Activated CD4-positive, CD25-positive, alpha-beta regulatory T cell treated with anti-CD3 and anti-CD28 coated beads, Interleukin-2, amount 50 U/mL, for 72 hours (primary cell): Measurements from ENCODE around the gene LIPH.
A peak's percentile ranks its signal among the peaks of the same experiment; 100 is the strongest.

Experiments
- DNase-seq: peaks from one replicate; pipeline ENCODE4 v3.0.0; 2021

LIPH gene

DNA sequence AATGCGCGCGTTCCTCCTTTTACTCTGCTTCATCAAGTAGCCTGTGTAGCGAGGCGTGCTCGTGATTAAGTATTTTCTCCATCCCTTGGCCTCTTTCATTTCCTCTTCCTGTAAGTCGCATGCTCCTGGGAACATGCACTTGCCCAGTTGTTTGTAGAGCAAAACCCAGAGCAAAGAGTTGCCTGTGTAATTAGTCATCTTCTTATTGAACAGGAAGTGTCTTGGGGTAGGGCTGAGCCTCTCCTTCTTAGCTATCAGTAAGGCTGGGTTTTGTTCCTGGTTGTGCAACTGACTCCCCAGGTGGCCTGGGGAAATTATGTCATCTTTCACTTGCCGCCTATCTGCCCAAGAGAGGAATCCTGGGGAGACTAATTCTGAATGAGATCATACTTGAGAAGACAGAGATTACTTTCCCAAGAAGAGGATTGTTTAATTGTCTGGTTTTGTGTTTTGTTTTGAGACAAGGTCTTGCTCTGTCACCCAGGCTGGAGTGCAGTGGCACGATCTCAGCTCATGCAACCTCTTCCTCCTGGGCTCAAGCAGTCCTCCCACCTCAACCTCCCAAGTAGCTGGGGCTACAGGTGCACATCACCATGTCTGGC, 14.9 kb downstream of the LIPH start:
- DNase-seq = no peak

DNA sequence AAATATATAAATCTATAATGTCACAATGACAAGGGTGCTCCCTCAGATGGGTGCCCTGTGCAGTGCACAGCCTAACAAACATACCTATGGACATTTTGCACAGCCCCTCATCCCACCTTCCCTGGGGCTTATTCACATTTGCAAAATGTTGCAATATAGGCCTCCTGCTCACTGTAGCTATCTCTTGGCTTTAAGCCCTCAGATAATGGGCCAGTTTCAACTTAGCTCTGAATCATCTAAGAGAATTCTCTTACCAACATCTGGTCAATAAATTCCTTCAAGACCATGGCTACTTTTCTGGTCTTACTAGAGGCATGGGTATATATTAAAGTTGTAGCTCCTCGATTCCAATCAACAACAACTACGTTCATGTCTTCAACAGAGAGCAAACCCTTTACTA, 17.9 kb downstream of the LIPH start:
- DNase-seq = no peak

DNA sequence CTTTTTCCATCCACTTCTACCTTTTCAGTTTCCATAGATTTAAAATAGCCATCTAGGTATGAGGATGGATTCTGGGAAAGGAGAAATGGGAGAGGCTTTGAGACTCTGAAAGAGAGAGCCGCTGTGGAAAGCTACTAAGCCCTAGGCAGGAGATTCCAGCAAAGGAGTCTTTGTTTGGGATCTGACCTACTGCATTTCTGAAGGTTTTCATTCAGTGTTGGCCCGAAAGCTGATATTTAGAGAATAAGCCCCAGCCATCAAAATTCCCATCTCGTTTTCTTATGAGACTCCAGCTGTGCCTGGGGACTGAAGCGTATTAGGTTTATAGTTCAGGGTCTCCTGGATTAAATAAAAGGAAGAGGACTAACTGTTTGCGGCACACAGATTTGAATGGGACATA, 19.5 kb downstream of the LIPH start:
- DNase-seq = no peak

GRCh38 chr3:185530856-185531255, 21.5 kb downstream of the LIPH start:
- no peak for DNase-seq

- no peak for DNase-seq
Observed at GRCh38 chr3:185528532-185528931, 23.9 kb downstream of the LIPH start.

DNA sequence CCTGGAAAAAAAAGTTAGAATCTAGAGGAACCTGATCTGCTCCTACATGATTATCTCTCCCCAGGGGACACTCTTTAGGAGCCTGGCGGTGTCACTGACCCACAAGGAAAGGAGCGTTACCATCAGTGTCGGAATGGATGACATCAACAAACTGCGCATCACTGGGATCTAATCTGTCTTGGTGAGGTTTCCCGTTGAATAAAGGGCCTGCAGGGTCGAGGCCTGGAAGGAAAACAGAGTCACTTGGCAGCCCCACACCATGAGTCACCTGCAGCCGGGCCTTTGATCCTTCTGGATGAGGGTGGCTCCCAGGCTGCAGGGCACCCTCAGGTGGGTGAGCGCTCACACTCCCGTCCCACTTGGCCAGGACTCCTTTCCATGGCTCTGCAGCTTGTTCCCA, 25.0 kb downstream of the LIPH start:
- DNase-seq = no peak

- no peak for DNase-seq
Observed at GRCh38 chr3:185526349-185526951, 25.9 kb downstream of the LIPH start.

GRCh38 chr3:185521349-185522138, 30.8 kb downstream of the LIPH start:
- DNase-seq = no peak

DNA sequence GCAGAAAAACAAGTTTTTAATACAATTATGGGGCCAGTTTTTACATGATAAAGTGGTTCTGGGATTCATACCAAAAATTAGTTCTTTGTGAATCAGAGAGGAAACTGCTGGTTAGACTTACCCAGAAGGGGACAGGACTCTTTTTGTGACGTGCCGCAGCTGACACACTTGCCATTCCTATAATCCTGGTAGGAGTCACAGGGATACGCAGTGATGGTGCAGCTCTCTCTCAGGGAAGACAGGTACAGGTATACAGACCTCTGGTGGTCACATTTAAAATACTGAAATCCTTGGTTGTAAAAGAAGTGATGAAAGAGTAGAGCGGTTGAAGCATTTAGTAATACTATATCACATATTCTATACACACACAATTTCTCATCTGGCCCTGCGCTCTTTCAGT, 33.4 kb downstream of the LIPH start:
- DNase-seq = no peak

DNA sequence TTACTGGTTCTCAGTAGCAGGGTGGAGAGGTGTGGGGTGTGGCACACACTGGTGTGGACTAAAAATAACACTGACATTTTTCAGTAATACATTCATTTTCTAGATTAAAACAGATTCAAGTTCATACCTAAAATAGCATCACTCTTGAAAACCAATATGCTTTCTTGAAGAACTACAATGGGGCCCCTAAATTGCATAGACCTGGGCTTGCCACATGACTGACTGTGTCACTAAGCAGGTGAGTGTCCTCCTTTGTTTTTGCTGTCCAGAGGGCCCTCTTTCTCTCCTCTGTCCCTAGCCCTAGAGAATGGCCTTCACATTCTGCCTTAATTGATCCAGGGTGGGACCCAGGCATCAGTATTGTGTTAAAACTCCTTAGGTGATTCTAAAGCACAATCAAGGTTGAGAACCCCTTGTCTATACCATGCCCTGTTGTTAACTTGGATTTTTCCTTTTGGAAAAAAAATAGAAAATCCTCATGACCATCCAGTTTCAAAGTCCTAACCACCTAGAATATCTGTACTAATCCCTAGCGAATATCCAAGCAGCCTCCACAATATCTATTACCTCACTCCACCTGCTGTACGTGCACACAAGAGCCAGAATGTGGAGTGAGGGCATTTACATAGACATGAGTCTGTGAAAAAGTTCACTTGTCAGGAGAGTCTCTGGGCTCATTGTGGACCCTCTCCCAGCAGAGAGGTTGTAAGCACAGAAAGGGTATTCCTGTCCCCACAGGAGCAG, 34.8 kb downstream of the LIPH start:
- no peak for DNase-seq

- DNase-seq = no peak
Observed at GRCh38 chr3:185511711-185512110, 40.7 kb downstream of the LIPH start.

- no peak for DNase-seq
Observed at GRCh38 chr3:185508335-185508991, 43.9 kb downstream of the LIPH start.

GRCh38 chr3:185507883-185508282, 44.5 kb downstream of the LIPH start:
- DNase-seq = no peak

GRCh38 chr3:185504636-185505035, 47.8 kb downstream of the LIPH start:
- no peak for DNase-seq

DNA sequence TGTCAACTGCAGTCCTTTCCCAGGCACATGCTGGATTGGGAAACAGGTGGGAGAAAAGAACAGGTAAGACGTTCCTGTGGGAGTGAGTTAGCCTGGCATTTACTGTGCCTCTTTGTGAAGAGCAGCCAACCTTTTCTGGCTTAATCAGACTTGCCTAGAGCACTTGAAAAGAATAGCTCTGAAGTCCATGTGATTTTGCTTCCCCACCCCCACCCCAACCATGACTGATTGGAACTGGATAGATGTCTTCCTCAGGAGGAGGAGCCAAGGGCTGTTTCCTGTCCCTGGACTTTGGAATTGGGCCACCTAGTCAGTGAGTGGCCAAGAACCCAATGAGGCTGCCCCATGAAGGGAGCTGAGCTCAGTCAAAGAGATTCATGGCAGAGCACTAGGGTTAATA, 48.9 kb downstream of the LIPH start:
- DNase-seq = no peak

- no peak for DNase-seq
Observed at GRCh38 chr3:185502987-185503386, 49.4 kb downstream of the LIPH start.

DNA sequence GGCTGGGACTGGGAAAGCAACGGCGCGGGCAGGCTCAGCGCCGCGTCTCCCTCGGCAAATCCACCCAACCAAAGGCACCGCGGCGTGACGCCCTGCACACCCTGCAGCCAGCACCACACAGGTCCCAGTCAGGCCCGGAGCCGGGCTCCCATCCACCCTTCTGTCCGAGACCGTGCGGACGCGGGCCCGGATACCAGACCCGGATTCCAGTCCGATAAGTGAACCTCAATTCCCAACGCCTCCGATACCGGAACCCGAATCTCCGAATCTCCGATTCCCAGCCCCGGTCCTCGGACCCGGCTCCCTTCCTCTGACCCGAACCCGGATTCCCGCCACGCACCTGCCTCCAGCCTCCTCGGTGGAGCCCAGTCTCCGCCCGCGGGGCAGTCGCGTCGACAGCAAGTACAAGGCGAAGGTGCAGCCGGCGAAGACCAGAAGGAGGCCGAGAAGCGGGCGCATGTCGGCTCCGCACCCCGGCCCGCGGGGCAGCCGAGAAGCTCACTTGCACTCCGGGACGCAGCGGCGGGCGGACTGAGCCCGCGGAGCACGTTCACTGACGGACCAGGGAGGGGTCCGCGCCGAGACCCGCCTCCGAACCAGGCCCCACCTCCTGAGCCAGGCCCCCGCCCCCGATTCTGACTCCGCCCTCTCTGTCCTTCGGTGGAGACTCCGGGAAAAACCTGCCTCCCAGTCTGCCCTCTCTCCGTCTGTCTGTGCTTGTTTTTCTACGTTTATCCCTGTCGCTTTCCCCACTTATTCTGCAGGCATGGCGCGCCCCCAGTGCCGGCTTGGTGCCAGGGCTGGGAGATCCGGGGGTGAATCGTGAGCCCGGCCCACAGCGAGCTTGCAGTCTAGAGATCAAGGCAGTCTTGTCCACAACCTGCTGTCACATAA, 53.6 kb downstream of the LIPH start, which contains the start of gene TMEM41A:
TMEM41A (minus strand) TSS at position 533 of the 894 bp plus-strand sequence; CDS start at position 459, 74 bp downstream.
- peak; percentile 89 for DNase-seq

DNA sequence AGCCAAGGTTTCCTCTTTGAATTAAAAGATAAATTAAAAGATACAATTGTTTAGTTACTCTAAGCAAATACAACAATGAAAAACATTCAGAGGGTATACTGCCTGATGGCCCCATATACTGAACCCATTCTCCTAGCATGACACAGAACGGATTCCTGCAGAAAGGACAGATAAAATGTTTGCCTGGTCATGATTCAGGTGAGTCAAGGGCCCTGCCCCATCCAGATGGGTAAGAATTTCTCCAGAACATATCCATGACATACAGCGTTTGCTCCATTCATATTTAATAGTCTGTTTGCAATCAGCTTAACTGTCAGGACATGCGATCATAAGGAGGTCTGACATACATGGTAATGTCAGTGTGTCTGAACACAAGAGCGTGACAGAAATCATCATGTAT, 62.1 kb downstream of the LIPH start:
- DNase-seq = no peak

DNA sequence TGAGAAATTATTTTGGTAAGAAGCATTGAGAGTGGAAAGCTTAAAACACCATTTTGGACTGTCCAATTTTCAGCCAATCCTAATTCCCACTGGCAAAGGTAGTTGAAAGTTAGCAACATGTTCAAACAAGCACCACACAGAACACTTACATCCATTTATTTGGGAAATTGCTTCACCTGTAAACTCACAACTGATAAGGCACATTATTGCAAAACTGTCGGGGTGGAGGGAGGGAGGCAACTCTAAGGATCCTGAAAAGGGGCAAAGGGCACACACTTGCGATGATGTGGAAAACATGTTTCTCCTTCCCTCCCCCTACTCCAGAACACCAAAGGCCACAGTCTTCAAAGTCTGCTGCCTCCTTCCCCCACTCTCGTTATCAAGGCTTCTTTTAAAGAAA, 62.9 kb downstream of the LIPH start:
- no peak for DNase-seq

DNA sequence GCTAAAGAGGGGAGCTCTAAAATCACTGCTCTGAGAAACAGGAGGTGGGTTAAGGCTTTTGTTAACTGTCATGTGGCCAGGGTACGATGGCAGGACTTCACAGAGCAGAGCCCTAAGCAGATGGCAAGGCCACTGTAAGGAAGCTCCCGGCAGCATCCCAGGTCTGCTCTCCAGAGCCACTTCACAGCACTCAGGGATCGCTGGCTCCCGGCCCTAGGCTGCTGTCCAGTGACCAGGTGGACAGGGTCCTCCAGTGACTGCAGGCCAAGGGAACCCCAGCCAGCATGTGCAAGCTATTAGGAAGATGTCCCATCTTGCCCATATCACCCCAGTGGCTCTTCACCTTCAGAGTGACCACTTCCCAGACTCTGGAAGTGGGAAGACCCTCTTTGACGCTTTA, 63.9 kb downstream of the LIPH start:
- no peak for DNase-seq

DNA sequence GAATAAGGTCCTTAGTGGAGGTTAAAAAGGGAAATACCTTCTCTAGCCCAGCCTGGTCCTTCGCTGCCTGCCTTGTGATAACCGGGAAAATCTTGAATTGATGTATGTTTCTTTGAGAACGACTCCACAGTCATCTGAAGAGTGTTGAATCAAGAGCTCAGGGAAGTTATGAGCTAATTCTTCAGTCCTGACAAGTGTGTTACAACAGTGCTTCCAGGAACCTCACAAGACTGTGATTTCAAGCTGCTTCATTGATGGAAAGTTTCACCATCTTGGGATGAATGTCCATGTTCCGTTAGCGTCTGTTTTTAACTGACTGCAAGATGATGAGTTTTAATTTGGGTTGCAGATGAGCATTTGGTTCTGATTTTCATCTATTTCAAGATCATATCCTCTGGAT, 66.0 kb downstream of the LIPH start:
- DNase-seq = no peak

DNA sequence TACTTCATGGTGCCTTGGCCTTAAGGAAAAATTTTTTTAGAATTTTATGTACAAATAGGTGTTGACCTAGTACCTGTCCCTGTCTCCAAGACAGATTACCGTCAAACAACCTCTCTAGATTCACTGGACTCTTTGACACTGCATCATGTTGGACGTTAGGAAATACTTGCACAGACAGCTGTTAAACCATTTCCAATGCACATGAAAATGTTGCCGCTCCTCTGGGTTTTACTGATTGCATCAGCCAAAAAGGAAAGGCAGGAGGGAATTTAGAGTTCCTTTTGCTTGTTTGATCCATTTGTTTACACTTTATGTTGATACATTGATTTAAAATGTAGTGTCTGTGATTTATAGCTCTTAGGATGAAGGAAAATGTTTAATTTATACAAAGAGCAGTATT, 68.1 kb downstream of the LIPH start:
- DNase-seq = no peak
